PC-3 (cell line): Measurements from ENCODE around the gene RIOX2. TPM values are rescaled to one million over a fixed set of nuclear protein-coding genes. Genes with fewer than 3 reads are reported as not detected.

Experiments
- ATAC-seq: fragments of 200-7000 bp; cut with Tn5 transposase; 2 replicates; pipeline ENCODE4 v1.9.1; 2020; ENCODE audit warnings: mild to moderate bottlenecking, moderate library complexity
- BruUV-seq: library from RNA; stranded (reverse); fragments of 400-500 nt; replicated peaks from 2 replicates; lab custom pipeline; 2021; lab: Mats Ljungman, UMichigan
- CTCF ChIA-PET: fragments of 300-600 bp; sonication (Branson Sonifier 250); formaldehyde crosslinking; loops from one replicate; lab custom pipeline; 2022; ENCODE audit warnings: antibody characterized with exemption; lab: Charles Lee
- POLR2A ChIA-PET: fragments of 300-600 bp; sonication (Branson Sonifier 250); formaldehyde crosslinking; loops from one replicate; lab custom pipeline; 2022; ENCODE audit warnings: antibody characterized with exemption; ENCODE audit not compliant: unreplicated experiment; lab: Charles Lee
- DNase-seq: peaks from one replicate; pipeline ENCODE4 v3.0.0-alpha.2; 2015
- H2AFZ ChIP-seq: fragments of 300-600 bp; sonication (generic); 2 replicates; pipeline ENCODE4 v1.6.0; 2016; ENCODE audit warnings: antibody characterized with exemption, low read length
- H3F3A ChIP-seq: fragments of 300-600 bp; sonication (generic); one replicate; pipeline ENCODE4 v1.6.0; 2017; ENCODE audit warnings: antibody characterized with exemption, low read length, control low read depth, mild to moderate bottlenecking; ENCODE audit not compliant: unreplicated experiment
- H3K27ac ChIP-seq: fragments of 300-600 bp; sonication (generic); 2 replicates; pipeline ENCODE4 v1.5.1; 2016; ENCODE audit warnings: mild to moderate bottlenecking, low read length
- H3K27me3 ChIP-seq: fragments of 300-600 bp; sonication (generic); 2 replicates; pipeline ENCODE4 v1.6.1; 2016; ENCODE audit warnings: low read length, mixed read lengths
- H3K36me3 ChIP-seq: fragments of 300-600 bp; sonication (generic); 2 replicates; pipeline ENCODE4 v1.6.1; 2016; ENCODE audit warnings: low read depth, mixed run types, low read length, mixed read lengths
- H3K4me1 ChIP-seq: fragments of 300-600 bp; sonication (generic); 2 replicates; pipeline ENCODE4 v1.5.1; 2016; ENCODE audit warnings: low read length; ENCODE audit not compliant: insufficient read depth
- H3K4me2 ChIP-seq: fragments of 300-600 bp; sonication (generic); 2 replicates; pipeline ENCODE4 v1.6.0; 2016; ENCODE audit warnings: low read length
- H3K4me3 ChIP-seq: fragments of 300-600 bp; sonication (generic); 2 replicates; pipeline ENCODE4 v1.5.1; 2016; ENCODE audit warnings: mild to moderate bottlenecking, low read length, mixed read lengths
- H3K79me2 ChIP-seq: fragments of 300-600 bp; sonication (generic); 2 replicates; pipeline ENCODE4 v1.6.1; 2017; ENCODE audit warnings: low read length, mixed read lengths
- H3K9ac ChIP-seq: fragments of 300-600 bp; sonication (generic); 2 replicates; pipeline ENCODE4 v1.6.0; 2016; ENCODE audit warnings: mild to moderate bottlenecking, low read length
- H3K9me2 ChIP-seq: fragments of 300-600 bp; sonication (generic); replicated peaks from 2 replicates; pipeline ENCODE4 v1.6.1; 2016; ENCODE audit warnings: mixed run types, low read length, mixed read lengths
- H3K9me3 ChIP-seq: fragments of 300-600 bp; sonication (generic); 2 replicates; pipeline ENCODE4 v1.6.1; 2016; ENCODE audit warnings: low read length, mixed read lengths
- H4K20me1 ChIP-seq: fragments of 300-600 bp; sonication (generic); 2 replicates; pipeline ENCODE4 v1.6.1; 2016; ENCODE audit warnings: low read length, mixed read lengths
- EZH2 ChIP-seq: fragments of 300-600 bp; sonication (generic); IDR thresholded peaks from one replicate; pipeline ENCODE4 v1.6.1; 2017; ENCODE audit warnings: antibody characterized with exemption, mild to moderate bottlenecking, low read length; ENCODE audit not compliant: unreplicated experiment
- EZH2phosphoT487 ChIP-seq: fragments of 300-600 bp; sonication (generic); IDR thresholded peaks from 2 replicates; pipeline ENCODE4 v1.6.1; 2018; ENCODE audit warnings: mild to moderate bottlenecking, antibody characterized with exemption, low read length, borderline replicate concordance
- intact Hi-C: fragments of 100-400 bp; cut with micrococcal nuclease; formaldehyde crosslinking; loops from 2 replicates; pipeline ENCODE4 v1.9.0; 2023
- total RNA-seq: library from RNA; depleted of rRNA; stranded (reverse); fragments of >200 nt; gene quantifications from 2 replicates; pipeline ENCODE4 v1.2.3, GENCODE V29; 2014
- TF ChIP-seq, protein P1 (sequence below): fragments of 300-600 bp; sonication (generic); conservative IDR thresholded peaks from 2 replicates; pipeline ENCODE4 v1.5.1; 2017; ENCODE audit warnings: antibody characterized with exemption, low read depth, mild to moderate bottlenecking, low read length

The RIOX2 gene
- total RNA-seq, 1 experiment from 2014 or later = 46.4 TPM

DNA sequence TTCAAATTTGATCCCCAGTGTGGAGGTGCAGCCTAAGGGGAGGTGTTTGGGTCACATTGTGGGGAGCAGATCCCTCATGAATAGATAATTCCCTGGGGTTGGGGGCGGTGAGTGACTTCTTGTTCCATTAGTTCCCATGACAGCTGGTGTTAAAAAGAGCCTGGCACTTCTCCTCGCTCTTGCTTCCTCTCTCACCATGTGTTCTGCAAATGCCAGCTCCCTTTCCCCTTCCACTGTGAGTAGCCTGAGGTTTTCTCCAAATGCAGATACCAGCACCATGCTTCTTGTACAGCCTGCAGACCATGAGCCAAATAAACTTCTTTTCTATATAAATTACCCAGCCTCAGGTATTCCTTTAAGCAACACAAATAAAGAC, 23.1 kb downstream of the RIOX2 start:
- ChIA-PET POLR2A (no interaction called here), CTCF (no interaction called here)
- Histone ChIP-seq H3K4me1 (peaks cover 13% of the 10 kb centered on the region), H3K4me3 (no peak overlapping the region), H3K27ac (no peak overlapping the region), H3K79me2 (no peaks in the 10 kb centered on the region), H2AFZ (no peak overlapping the region), H4K20me1 (no peaks in the 10 kb centered on the region), H3K27me3 (no peaks in the 10 kb centered on the region), H3K4me2 (no peak overlapping the region), H3K9me2 (no peaks in the 10 kb centered on the region), H3K9ac (no peak overlapping the region), H3F3A (no peaks in the 10 kb centered on the region), H3K9me3 (no peaks in the 10 kb centered on the region), H3K36me3 (peaks cover 62% of the 10 kb centered on the region)
- DNase-seq (no peak), ATAC-seq (no peak)
- intact Hi-C loops = no loop called here
- no TSS peak for BruUV-seq
- no peak for TF ChIP-seq EZH2
- TF ChIP-seq, protein P1, sequence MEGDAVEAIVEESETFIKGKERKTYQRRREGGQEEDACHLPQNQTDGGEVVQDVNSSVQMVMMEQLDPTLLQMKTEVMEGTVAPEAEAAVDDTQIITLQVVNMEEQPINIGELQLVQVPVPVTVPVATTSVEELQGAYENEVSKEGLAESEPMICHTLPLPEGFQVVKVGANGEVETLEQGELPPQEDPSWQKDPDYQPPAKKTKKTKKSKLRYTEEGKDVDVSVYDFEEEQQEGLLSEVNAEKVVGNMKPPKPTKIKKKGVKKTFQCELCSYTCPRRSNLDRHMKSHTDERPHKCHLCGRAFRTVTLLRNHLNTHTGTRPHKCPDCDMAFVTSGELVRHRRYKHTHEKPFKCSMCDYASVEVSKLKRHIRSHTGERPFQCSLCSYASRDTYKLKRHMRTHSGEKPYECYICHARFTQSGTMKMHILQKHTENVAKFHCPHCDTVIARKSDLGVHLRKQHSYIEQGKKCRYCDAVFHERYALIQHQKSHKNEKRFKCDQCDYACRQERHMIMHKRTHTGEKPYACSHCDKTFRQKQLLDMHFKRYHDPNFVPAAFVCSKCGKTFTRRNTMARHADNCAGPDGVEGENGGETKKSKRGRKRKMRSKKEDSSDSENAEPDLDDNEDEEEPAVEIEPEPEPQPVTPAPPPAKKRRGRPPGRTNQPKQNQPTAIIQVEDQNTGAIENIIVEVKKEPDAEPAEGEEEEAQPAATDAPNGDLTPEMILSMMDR = no peak
- TF ChIP-seq EZH2phosphoT487 = no peak

DNA sequence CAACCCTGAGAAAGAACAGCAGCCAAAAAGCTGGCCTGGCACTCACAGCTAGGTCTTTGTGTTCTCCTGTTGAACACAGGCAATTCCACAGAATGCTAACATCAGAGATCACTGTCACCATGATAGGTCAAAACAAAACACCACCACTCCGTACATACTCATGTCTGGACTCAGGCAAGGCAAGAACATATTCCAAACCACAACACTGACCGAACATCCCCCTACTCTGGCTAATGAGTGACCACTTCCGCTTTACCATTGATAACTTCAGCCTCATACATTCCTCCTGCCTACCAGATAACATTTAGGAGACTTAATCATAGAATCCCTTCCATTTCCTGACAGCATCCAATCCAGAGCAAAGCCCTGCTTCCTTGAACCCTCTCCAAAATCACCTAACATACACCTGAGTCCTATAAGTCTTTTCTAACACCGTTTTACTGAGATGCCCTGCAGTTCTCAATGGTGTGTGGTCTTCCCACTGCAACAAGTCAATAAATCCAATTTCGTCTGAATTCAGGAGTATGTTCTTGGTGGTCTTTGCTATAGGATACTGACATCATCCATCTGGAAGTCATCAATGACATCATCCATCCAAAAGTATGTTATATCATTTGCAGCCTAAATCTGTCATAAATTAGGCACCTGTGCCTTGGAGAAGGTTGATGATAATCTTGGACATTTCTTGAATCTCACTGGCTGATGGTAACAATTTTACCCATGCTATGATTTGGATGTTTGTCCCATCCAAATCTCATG, 23.7 kb downstream of the RIOX2 start:
- no peaks in the 10 kb centered on the region for H3K9me2 ChIP-seq
- intact Hi-C loops = no loop called here

More for the DNA sequence above, 23.7 kb downstream of the RIOX2 start:
- Histone ChIP-seq H3K9me3 (no peaks in the 10 kb centered on the region), H3K36me3 (peaks cover 63% of the 10 kb centered on the region), H3K9ac (no peak overlapping the region), H3K27ac (no peak overlapping the region), H3K79me2 (no peaks in the 10 kb centered on the region), H4K20me1 (no peaks in the 10 kb centered on the region), H3F3A (no peaks in the 10 kb centered on the region), H3K4me1 (peaks cover 13% of the 10 kb centered on the region), H3K4me2 (no peak overlapping the region), H3K4me3 (no peak overlapping the region), H2AFZ (no peak overlapping the region), H3K27me3 (no peaks in the 10 kb centered on the region)
- no peak for ATAC-seq
- ChIA-PET POLR2A (no interaction called here), CTCF (no interaction called here)
- no TSS peak for BruUV-seq
- TF ChIP-seq, protein P1 = no peak
- TF ChIP-seq EZH2 (no peak), EZH2phosphoT487 (no peak)
- no peak for DNase-seq
